ENCODE results near the gene ZMYND8. TPM values are rescaled to one million over a fixed set of nuclear protein-coding genes. Genes with fewer than 3 reads are reported as not detected.

Gene ZMYND8
- total RNA-seq, 1 experiment from 2014 or later: 53.1 TPM

DNA sequence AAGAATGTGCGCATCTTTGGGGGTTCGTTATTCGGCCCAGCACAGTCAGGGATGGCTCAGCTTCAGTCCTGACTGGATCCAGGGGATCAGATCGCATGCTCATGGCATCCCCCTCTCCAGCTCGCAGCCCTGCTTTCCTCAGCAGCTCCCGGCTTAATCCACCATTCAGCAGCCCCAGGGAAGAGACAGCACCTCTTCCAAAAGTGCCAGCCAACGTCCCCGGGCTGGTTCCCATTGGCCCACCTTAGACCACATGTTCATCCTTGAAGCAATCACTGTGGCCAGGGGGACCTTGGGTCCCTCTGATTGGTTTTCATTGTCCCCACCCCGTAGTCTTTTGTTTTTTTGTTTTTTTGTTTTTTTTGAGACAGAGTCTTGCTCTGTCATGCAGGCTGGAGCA, 188.7 kb downstream of the ZMYND8 start:
- CTCF ChIA-PET: interaction anchor here (0.7 kb wide), 2 partner anchors 387 to 1161 kb away, joined by 3 to 5 read pairs; no protein-coding TSS in a partner anchor
- no peaks in the 10 kb centered on the region for H3K4me1 Mint-ChIP-seq (ENCODE audit: low read depth, unreplicated experiment)
- H3K27ac Mint-ChIP-seq (ENCODE audit: unreplicated experiment): no peak overlapping the region
- BruUV-seq (replicated peaks): no TSS peak
- H3K27me3 Mint-ChIP-seq (ENCODE audit: unreplicated experiment): peaks cover 35% of the 10 kb centered on the region
- H3K4me3 Mint-ChIP-seq (ENCODE audit: low read depth, unreplicated experiment): no peak overlapping the region
- no peaks in the 10 kb centered on the region for H3K9me3 Mint-ChIP-seq (ENCODE audit: low read depth, unreplicated experiment)
- no peaks in the 10 kb centered on the region for H3K36me3 Mint-ChIP-seq (ENCODE audit: insufficient read depth, unreplicated experiment)
- no peak for DNase-seq
- TF ChIP-seq, protein P1, sequence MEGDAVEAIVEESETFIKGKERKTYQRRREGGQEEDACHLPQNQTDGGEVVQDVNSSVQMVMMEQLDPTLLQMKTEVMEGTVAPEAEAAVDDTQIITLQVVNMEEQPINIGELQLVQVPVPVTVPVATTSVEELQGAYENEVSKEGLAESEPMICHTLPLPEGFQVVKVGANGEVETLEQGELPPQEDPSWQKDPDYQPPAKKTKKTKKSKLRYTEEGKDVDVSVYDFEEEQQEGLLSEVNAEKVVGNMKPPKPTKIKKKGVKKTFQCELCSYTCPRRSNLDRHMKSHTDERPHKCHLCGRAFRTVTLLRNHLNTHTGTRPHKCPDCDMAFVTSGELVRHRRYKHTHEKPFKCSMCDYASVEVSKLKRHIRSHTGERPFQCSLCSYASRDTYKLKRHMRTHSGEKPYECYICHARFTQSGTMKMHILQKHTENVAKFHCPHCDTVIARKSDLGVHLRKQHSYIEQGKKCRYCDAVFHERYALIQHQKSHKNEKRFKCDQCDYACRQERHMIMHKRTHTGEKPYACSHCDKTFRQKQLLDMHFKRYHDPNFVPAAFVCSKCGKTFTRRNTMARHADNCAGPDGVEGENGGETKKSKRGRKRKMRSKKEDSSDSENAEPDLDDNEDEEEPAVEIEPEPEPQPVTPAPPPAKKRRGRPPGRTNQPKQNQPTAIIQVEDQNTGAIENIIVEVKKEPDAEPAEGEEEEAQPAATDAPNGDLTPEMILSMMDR (IDR thresholded peaks at IDR 0.05; ENCODE audit: unreplicated experiment): no peak
- intact Hi-C loops (cut with micrococcal nuclease; ENCODE audit: unreplicated experiment): no loop called here

- Mint-ChIP-seq H3K4me3 (ENCODE audit: low read depth, unreplicated experiment) (no peak overlapping the region), H3K36me3 (ENCODE audit: insufficient read depth, unreplicated experiment) (no peaks in the 10 kb centered on the region), H3K27me3 (ENCODE audit: unreplicated experiment) (peaks cover 32% of the 10 kb centered on the region), H3K9me3 (ENCODE audit: low read depth, unreplicated experiment) (no peaks in the 10 kb centered on the region), H3K27ac (ENCODE audit: unreplicated experiment) (no peak overlapping the region), H3K4me1 (ENCODE audit: low read depth, unreplicated experiment) (no peaks in the 10 kb centered on the region)
- no TSS peak for BruUV-seq (replicated peaks)
- CTCF ChIA-PET: interaction anchor here (1.2 kb wide), 1 partner anchor 28 kb away, joined by 3 read pairs; no protein-coding TSS in a partner anchor
- TF ChIP-seq, protein P1 (IDR thresholded peaks at IDR 0.05; ENCODE audit: unreplicated experiment): no peak
- DNase-seq: no peak
- intact Hi-C loops (cut with micrococcal nuclease; ENCODE audit: unreplicated experiment): no loop called here
Observed at GRCh38 chr20:47165376-47165865, 191.1 kb downstream of the ZMYND8 start.

DNA sequence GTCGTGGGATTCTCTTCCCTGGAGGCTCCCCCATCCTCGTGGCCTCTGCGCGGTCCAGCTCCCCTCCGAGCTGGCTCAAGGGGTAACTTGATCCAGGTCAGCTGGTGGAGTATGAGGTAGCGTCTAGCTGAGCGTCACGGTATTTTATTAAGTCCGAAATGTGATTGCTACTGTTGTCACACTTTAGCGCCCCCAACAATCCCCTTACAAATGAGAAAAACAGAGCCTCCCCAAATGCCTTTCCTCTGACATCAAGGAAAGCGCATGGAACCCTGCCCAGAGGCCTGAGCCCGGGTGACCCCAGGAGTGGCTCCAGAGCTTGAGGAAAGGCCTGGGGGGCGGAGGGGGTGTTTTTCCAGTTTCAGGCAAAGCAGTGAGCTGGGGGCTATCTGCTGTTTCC, 192.4 kb downstream of the ZMYND8 start:
- no peak for DNase-seq
- CTCF ChIA-PET: interaction anchor here (0.6 kb wide), 2 partner anchors 19 to 93 kb away, joined by 3 read pairs; no protein-coding TSS in a partner anchor
- Mint-ChIP-seq H3K36me3 (ENCODE audit: insufficient read depth, unreplicated experiment) (no peaks in the 10 kb centered on the region), H3K27ac (ENCODE audit: unreplicated experiment) (no peak overlapping the region), H3K27me3 (ENCODE audit: unreplicated experiment) (peaks cover 20% of the 10 kb centered on the region), H3K4me3 (ENCODE audit: low read depth, unreplicated experiment) (no peak overlapping the region), H3K4me1 (ENCODE audit: low read depth, unreplicated experiment) (no peaks in the 10 kb centered on the region), H3K9me3 (ENCODE audit: low read depth, unreplicated experiment) (no peaks in the 10 kb centered on the region)
- intact Hi-C loops (cut with micrococcal nuclease; ENCODE audit: unreplicated experiment): no loop called here
- BruUV-seq (replicated peaks): no TSS peak
- TF ChIP-seq, protein P1 (IDR thresholded peaks at IDR 0.05; ENCODE audit: unreplicated experiment): no peak

DNA sequence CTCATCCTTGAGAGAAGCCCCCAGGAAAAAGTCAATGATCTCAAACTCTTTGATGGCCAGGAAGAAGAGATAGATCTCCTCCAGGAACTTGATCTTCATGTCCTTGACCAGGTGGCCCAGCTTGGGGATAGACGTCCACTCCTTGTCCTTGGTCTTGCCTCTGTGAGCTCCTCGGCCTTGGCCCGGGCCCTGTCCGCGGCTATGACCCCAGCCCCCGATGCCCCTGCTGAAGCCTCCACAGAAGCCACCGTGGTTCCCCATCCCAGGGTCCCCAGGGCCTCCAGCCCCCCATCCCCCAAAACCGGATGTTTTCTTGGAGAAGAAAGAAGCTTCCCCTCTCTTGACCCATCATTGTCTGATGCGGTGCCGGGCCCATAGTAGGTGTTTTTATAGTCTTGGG, 195.1 kb downstream of the ZMYND8 start:
- CTCF ChIA-PET: no interaction called here
- intact Hi-C loops (cut with micrococcal nuclease; ENCODE audit: unreplicated experiment): no loop called here
- H3K36me3 Mint-ChIP-seq (ENCODE audit: insufficient read depth, unreplicated experiment): no peaks in the 10 kb centered on the region
- peaks cover 11% of the 10 kb centered on the region for H3K27me3 Mint-ChIP-seq (ENCODE audit: unreplicated experiment)
- TF ChIP-seq, protein P1 (IDR thresholded peaks at IDR 0.05; ENCODE audit: unreplicated experiment): no peak
- no peaks in the 10 kb centered on the region for H3K9me3 Mint-ChIP-seq (ENCODE audit: low read depth, unreplicated experiment)
- BruUV-seq (replicated peaks): no TSS peak
- no peak overlapping the region for H3K4me3 Mint-ChIP-seq (ENCODE audit: low read depth, unreplicated experiment)
- H3K4me1 Mint-ChIP-seq (ENCODE audit: low read depth, unreplicated experiment): no peaks in the 10 kb centered on the region
- no peak for DNase-seq
- H3K27ac Mint-ChIP-seq (ENCODE audit: unreplicated experiment): no peak overlapping the region
